NCI-H1105 (cell line): ENCODE data around the gene IFI27L1.
A peak's percentile ranks its signal among the peaks of the same experiment; 100 is the strongest.

Source experiments
- DNase-seq: peaks from one replicate; lab custom pipeline; 2025; lab: John Stamatoyannopoulos, UW

The IFI27L1 gene

DNA sequence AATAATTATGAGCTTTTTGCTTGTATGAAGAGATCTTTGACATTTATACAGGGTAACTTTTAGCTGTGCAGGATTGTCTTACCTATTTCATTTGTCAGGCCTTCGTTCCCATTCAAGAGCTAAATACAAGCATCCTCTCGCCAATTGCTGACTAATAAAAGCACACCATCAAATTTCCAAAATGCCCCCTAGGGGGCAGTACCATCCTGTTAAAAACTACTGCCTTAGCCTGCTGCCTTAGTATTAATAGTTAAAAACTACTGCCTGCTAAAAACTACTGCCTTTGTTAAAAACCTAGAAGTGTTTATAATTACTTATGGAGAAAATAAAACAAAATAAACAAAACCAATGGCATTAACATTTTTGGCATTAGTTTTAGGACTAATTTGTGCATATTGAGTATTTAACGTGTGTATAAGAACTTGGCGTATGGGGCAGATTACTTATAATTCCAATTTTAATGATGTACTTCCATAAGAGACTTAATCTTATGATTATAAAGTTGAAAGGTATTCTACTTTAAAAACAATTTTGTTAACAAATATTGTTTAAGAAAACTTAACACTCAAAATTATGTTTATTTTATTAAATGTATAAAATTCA is 51.3 kb downstream of the IFI27L1 start:
- DNase-seq, result peak; percentile 59

DNA sequence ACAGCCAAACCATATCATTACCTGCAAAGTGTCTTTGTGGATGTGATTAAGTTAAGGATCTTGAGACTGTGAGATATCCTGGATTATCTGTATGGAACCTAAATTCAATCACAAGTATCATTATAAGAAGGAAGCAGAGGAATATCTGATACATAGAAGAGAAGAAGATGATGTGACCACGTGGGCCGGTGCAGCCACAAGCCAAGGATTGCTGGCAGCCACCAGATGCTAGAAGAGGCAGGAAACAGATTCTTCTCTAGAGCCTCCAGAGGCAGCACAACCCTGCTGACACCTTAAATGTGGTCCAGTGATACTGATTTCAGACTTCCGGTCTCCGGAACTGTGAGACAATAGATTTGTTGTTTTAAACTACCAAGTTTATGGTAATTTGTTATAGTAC is 54.4 kb downstream of the IFI27L1 start:
- no peak for DNase-seq

DNA sequence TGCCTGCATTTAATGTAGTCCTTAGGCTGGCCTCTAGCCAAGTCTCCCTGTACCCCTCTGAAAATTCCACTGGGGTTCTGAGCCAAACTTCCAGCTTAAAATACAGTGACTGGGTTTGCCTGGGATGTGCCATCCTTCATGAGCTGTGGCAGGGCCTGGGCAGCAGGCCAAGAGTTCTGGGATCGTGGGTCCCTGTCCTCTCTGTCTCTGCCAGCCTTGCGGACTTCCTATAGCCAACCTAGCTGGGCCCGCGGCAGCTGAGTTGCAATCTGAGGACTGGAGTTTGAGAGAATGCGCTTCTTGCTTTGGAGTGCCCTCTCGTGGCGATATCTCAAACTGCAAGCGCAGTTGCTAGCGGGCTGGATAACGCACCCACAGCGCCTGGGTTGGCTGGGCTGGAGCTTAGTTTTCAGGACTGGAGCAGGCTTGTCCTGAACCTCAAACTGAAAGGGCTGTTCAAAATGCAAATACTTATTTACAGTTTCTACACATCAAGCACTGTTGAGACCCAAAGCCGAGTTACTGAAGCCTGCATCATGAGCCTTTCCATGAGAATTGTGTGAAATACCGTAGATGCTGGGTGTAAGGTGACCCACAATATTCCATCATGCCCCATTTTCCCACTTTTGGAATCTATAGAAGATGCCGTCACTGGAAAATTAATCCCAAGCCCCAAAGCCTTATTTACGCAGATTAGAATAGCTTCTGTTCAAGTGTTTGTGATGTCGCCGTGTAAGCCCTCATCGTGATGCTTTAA is 55.6 kb downstream of the IFI27L1 start:
- DNase-seq, result no peak

DNA sequence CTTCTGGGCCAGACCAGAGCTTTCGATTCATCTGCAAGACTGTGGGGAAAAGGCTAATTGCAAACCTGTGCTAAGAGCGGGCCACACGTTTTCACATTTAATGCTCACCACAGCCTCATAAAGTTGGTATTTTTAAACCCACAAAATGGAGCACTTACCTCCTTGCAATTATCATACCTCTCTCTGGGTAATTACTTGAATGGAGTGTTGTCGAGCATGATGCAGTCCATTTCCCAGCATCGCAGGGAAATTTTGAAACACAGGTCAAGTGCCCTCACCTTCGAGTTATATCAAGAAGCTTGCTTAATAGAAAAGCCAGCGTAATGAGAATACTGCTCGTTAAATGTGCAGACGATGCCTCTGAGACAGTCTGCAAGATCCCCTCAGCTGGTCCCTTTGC is 57.1 kb downstream of the IFI27L1 start:
- DNase-seq, result peak; percentile 88

DNA sequence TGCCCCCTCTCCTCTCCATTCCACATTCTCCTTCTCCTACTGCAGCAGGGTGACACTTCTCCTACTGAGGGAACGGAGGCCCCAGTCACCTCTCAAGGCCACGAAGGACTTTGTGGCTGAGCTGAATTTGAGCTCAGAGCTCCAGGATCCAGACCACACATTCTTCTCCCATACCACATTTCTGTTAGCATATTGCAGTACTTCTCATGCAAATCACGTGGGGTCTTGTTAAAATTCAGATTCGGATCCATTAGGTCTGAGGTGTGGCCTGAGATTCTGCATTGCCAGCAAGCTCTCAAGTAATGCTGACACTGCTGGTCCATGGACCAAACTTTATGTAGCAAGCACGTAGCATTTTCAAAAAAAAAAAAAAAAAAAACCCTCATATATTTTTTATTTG is 57.9 kb downstream of the IFI27L1 start:
- no peak for DNase-seq

DNA sequence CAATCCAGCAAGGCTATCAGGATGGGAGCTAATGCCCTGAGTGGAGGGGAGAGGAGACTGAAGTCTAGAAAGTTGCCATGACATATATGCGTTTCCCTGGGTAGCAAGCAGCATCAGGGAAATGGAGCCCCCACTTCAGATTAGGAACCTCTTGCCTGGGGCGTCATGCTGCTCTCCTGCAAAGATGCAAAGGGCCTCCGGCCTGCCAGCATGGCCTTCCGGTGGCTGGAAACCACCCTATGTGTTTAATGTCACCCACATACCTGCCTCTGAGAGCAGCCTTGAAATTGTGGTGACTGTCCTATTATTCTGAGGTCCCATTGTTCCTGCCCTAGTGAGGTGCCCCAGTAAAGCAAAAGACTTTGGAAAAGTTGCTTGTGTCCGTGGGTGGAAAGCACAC is 58.3 kb downstream of the IFI27L1 start:
- no peak for DNase-seq

DNA sequence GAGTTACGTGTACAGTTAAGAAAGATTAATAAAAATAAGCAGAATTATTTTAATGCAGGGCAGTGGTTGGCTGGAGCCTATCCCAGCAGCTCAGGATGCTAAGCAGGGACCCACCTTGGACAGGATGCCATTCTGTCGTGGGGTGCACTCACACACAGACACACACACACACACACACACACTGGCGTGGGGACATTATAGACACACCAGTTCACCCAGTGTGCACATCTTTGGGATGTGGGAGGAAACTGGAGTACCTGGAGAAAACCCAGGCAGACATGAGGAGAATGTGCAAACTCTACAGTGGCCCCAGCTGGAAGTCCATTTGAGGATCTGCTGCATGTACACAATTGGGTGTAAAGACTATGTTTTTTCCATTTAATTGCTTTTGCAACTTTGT is 61.1 kb downstream of the IFI27L1 start:
- DNase-seq, result no peak

DNA sequence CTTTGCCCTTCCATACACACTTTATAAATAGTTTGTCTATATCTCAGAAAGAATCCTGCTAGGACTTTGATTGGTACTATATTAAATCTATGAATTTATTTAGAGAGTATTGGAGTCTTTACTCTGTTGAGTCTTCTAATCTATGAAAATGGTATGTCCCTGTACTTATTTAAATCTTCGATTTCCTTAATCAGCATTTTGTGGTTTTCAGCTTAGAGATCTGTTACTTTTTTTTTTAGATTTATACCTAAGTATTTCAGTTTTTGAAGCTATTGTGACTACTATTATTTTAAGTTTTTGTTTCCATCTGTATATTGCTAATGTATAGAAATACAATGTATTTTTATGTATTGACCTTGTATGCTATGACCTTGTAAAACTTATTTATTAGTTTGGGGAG is 61.7 kb downstream of the IFI27L1 start:
- DNase-seq, result no peak

DNA sequence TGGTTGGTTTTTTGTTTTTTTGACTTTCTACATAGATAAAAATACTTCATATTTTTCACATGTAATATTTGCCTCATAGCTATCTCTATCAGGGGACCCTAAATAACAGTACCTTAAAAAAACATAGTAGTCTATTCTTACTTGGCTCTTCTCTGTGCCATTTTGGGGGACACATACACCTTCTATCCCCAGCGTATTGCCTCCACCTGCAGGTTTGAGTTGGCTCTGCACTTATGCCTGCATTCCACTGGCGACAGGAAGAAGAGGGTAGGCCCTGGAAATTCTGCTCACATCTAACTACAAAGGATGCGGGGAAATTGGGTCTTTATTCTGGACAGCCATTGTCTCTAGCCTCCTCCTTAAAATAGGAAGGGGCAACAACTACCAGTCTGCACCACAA is 62.1 kb downstream of the IFI27L1 start:
- no peak for DNase-seq

DNA sequence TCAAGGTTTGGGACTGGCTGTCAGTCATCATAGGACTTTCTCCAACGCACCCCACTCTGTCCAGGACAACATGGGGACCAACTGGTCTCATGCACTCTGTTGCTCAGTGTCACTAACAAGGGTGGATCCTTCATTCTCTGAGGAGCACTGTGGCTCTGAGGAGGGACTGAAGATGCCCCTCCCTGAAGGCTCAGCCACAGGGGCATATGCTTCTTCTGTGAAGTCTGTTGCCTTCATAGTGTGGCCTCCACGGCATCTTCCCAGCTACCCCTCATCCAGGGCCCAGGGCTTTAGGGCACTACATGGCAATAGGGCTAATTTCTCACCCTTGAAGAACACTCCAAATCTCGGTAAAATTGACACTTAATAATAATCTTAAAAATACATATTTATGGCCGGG is 62.6 kb downstream of the IFI27L1 start:
- DNase-seq, result no peak

DNA sequence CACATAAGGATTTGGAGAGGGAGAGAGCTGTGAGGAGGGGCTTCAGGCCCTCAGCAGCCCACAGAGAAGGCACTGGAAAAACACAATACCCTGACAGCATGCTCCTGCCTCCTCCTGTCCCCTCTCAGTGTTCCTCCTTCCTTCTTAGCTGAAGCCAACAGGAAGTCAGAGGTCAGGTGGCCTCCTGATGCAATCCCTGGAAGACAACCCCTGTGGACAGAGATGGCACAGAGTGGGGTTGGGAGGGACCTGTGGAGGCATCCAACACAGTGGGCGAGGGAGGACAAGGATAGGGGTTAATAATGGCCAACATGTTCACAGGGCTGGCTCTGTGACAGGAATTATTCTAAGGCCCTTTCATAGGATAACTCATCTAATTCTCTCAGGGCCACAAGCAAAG is 63.7 kb downstream of the IFI27L1 start:
- DNase-seq, result no peak

DNA sequence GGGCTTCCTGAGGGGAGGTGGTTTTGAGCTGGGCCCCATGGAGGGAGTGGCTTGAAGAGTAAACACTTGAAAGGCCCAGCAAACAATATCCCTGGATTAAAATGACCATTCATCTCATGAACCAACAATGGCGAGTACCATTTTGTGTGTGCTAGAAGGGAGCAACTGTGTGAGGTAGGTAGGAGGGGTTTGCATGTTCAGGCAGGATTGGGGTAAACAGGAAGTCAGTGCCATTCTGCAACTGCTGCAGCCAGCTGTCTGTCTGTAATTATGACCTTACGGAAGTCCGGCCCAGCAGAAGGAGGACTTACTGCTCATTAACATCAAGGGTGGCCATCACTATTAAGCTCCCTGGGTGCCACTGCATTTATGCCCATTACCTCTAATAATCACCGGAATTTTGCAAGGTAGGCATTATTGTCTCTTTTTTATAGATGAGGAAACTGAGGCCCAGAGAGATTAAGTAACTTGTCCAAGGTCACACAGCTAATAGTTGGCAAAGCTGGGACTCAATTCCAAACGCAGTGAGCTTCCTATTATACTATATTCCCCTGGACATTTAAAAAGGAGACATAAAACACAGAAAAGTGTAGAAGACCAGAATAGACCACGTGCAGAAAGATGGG is 64.9 kb downstream of the IFI27L1 start:
- DNase-seq, result no peak
